GM12873 (cell line): Measurements from ENCODE around the gene RASAL1.
A peak's percentile ranks its signal among the peaks of the same experiment; 100 is the strongest.

Experiments used
- CTCF ChIP-seq: IDR thresholded peaks from 2 replicates; pipeline ENCODE4 v1.5.1; 2012; ENCODE audit warnings: low read depth, mild to moderate bottlenecking, moderate library complexity, low read length, control low read depth; ENCODE audit not compliant: insufficient read depth; ENCODE audit errors: missing control alignments

The RASAL1 gene

GRCh38 chr12:113094738-113095137, 40.8 kb downstream of the RASAL1 start:
- no peak for TF ChIP-seq CTCF

DNA sequence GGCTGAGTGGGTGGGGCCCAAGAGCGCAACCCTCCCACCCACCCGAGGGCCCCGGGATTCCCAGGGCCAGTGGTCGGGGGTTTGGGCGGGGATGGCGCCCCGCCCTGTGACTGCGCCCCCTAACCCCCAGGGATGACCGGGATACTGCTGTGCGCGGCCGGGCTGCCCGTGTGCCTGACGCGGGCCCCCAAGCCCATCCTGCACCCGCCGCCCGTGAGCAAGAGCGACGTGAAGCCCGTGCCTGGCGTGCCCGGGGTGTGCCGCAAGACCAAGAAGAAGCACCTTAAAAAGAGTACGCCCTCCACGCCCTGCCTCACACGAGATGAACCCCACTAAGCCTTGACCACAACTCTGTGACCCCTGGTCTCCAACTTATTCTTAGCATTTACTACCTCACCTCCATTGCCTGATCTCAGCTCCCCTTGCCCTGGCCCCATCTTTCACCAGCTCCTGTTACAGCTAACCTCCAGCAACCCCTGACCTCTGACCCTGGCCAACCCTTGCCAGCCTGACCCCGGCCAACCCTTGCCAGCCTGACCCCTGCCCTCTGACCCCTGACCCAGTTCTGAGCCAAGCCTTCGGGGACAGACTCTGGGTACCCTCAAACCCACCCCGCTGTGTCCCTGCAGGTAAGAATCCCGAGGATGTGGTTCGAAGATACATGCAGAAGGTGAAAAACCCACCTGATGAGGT, 42.0 kb downstream of the RASAL1 start:
- TF ChIP-seq CTCF: no peak

- TF ChIP-seq CTCF: peak; percentile 48
These were observed 42.8 kb downstream of the RASAL1 start for GRCh38 chr12:113092607-113093408.

DNA sequence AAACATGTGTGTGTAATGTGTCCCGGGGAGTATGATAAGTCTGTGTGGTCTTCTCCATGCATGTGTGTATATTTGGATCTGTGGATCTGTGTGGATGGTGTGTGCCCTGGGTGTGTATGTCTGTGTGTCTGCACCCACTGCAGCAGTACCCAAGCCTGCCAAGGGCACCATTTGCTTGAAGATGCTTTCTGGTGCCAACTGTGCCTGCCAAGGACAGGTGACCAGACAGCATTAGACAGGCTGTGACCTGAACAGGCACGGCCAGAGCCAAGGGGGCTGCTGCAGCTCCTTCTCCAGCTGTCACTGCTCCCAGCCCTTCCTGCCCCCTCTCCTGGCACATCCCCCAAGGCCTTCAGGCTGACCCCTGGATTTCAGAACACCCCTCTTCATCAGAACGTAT, 44.1 kb downstream of the RASAL1 start:
- TF ChIP-seq CTCF: no peak

GRCh38 chr12:113090740-113091139, 44.8 kb downstream of the RASAL1 start:
- TF ChIP-seq CTCF: no peak

GRCh38 chr12:113089839-113090238, 45.7 kb downstream of the RASAL1 start:
- no peak for TF ChIP-seq CTCF

DNA sequence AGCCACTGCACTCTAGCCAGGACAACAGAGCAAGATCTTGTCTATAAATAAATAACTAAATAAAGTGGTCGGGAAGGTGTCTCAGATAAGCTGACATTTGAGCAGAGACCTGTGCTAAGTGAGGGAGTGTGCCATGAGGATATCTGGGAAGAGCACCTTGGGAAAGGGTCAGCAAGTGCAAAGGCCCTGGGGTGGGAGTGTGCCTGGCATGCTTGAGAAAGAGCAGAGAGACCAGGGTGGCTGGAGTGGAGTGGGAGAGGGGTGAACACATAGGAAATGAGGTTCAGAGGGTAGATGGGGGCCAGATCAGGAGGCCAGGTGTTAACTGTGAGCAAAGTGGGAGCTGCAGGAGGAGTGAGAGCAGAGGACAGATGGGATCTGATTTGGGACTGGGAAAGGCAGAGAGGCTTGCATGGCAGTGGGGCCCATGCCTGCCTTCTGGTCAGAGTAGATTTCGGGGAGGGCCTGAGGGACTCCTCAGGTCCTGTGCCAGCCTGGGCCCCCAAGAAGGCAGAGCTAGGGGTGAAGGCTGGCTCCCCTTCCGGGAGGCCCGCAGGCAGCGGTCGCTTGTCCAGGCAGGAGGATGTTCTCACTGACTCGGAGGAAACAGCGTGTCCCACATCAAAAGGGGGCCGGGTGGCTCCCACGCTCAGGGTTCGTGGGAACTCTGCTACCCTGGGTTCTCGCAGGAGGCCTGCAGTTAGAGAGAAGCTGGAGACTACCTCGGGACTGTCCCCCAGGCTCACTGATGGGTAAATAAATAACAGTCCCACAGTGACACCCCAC, 46.4 kb downstream of the RASAL1 start:
- TF ChIP-seq CTCF: no peak
